GM21786 (cell line): Measurements from ENCODE around the gene TULP1.
"Not testable (repeated sequence)": the region's sequence is repeated elsewhere in the genome, so short reads cannot be mapped to it uniquely, and the experiment has no call there.

Experiments used
- ATAC-seq: cut with Tn5 transposase; IDR thresholded peaks from one replicate; pipeline ENCODE4 v1.9.1; 2021; ENCODE audit not compliant: unreplicated experiment

Gene TULP1

GRCh38 chr6:35512740-35513139, at the start of gene TULP1:
Gene TULP1, minus strand, starts transcription at chr6:35512896. Its CDS starts 38 bp downstream, at chr6:35512858.
- ATAC-seq, result no peak

DNA sequence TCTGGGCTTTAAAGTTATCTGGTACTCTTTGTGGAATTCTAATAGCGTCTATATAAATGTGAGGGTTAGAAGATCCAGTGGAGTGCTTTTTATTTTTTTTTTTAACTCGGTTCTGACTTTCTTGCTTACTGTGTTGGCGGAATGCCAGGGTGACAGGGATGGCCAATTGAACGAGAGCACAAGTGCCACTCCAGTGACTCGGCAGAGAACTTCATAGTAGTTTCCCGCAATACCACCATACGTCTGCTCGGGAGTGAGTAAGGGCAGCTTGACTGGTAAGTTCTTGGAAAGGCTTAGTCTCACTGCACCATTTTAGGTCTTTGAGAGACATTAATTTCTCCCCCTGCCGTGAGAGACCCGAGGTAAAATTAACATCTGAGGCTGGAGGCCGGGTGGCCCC, 49.4 kb upstream of the TULP1 start:
- no peak for ATAC-seq

DNA sequence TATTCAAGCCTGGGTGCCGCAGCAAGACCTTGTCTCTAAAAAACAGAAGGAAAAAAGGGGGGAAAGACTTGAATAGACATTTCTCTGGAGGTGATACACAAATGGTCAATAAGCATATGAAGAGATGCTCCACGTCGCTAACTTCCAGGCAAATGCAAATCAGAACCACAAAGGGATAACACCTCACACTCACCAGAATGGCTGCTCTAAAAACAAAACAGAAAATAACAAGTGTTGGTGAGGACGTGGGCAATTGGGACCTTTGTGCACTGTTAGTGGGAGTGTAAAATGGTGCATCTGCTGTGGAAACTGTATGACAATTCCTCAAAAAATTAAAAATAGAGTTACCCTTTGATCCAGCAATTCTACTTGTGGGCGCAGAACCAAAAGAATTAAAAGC, 48.4 kb upstream of the TULP1 start:
- ATAC-seq, result no peak

GRCh38 chr6:35558571-35558970, 45.9 kb upstream of the TULP1 start:
- no peak for ATAC-seq

- no peak for ATAC-seq
Measured at GRCh38 chr6:35557239-35557638, 44.5 kb upstream of the TULP1 start.

- no peak for ATAC-seq
Measured at GRCh38 chr6:35554811-35555210, 42.1 kb upstream of the TULP1 start.

DNA sequence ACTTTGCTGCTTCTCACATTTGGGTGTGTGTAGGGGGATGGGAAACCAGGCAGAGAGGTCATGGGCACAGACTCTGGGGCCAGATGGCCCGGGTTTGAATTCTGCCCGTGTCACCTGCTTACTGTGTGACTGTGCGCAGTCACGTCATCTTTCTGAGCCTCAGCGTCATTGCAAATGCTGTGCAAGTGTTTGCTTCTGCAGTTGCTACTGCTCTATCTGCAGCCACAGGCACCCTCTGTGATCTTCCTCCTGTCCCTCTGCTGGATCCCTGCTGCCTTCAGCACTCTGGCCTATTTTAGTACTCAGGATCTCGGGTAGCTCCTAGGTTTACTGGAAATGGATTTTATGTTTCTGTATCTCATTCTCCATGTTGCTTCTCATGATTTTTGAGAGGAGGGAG, 40.6 kb upstream of the TULP1 start:
- ATAC-seq, result no peak

DNA sequence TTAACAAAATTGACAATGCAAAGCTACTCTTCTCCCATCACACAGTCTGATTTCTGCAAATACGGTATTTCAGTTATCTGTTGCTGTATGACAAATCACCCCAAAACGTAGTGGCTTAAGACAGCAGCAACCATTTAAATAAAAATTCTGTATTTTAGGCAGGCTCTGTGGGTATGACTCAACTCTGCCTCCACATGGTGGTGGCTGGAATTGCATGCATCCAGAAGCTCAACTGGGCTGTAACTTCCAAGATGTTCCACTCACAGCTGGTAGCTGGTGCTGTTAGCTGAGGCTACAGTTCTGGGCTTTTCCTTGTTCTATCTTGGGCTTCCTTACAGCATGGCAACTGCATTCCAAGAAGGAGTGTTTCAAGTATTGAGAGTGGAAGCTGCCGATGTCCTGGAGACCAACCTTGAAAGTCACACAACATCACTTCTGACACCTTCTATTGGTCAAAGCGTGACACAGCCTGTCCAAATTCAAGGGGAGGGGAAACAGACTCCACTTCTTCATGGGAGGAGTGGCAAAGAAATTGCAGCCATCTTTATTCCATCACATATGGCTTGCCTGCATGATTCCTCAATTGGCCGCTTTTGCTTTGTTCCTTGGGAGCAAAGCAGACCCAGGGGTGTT, 39.7 kb upstream of the TULP1 start:
- no peak for ATAC-seq

GRCh38 chr6:35550437-35550836, 37.7 kb upstream of the TULP1 start:
- ATAC-seq, result no peak

DNA sequence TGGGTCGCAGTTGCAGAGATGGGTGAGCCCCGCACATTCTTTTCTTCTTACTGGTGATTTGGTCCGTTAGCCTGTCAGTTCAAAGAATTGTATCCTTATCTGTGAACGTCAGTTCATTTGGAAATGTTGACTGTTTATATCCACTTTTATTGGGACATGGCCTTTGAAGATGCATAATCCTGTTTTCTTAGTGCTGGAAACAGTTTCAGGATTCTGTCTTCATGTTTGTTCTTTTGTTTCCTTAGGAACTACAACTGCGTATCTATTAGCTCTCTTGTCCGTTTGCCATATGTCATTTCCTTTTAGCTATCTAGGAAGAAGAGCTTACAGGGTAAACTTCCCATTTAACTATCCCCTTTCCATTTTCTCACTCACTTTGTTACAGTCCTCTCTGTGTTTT, 35.0 kb upstream of the TULP1 start:
- ATAC-seq, result no peak

DNA sequence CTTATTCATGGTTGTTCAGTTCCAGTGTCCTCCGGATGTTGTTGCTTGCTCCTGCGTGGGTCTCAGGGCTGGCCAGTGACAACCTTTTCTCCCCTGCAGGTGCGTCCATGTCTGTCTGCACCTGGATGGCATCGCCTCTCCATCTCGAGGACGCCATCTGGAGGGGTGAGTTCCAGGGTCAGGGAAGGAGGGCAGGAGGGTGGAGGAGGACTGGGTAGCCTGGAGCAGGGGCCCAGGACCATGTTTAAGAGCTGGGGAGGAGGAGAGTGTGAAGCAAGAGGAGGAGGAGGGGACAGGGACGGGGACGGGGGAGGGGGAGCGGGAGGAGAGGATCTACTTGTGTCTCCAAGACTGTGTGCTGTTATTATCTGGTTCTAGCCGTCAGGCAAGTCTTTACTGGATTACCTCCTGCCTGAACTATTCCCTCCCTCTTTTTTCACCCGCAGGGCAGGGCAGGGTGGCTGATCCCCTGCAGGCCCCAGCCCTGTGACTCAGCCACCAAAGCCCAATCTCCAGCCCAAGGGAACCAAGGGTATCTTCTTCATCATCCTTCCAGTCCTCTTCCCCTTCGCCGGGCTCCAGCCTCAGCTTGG, 32.2 kb upstream of the TULP1 start:
- ATAC-seq, result no peak

DNA sequence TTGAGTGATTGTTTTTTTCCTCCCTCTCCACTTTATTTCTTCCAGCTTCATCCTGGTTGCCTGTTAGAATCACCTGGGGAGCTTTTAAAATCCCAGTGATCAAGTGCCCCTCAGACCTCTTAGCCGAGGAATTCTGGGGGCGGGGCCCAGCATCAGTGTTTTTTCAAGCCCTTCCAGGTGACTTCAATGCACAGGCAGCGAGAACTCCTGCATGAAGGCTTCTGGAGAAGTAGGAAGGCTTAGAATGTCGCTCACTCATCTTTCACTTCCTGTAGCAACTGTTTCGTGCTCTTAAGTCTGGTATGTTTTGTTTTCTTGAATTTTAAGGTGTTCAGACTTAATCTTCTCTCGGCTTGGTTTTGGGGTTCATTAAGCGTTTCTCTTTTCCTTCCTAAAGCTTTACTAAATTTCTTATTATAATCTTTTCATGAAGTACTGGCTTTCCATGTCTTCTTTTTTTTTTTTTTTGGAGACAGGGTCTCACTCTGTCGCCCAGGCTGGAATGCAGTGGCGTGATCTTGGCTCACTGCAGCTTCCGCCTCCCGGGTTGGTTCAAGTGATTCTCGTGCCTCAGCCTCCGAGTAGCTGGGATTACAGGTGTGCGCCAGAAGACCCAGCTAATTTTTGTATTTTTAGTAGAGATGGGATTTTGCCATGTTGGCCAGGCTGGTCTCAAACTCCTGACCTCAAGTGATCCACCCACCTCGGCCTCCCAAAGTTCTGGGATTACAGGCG, 30.9 kb upstream of the TULP1 start:
- no peak for ATAC-seq

DNA sequence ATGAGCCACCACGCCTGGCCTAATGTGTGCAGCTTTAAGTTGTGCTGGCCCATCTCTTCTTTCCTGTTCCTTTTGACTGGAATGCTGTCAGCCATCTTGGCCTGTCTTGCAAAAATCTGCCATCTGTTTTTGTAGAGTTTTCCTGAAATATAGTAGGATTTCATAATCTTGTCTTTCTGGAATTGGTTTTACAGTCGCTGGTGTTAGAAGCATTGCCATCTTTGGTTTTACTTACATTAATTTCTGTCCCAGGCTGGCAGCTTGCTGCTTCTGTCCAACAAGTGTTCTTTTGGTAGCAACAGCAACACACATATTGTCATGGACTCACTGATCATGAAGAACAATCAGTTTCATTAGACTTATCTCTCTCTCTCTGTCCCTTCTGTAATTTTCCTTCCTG, 29.1 kb upstream of the TULP1 start:
- no peak for ATAC-seq

DNA sequence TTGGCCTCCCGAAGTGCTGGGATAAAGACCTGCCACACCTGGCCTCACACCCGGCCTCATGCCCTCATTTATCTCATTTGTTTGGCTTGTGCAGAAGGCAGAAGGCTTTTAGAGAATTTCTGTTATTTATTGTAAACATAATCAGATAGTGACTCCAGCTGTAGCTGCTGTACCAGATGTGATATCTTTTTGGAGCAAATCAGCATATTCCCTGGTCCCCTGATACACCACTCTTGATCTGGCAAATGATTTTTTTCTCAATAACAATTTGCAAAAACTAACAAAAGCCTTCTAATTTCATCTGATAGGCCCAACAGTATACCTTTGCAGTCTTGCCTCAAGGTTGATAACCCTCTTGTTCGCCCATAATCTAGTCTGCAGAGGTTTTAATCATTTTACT, 26.5 kb upstream of the TULP1 start:
- no peak for ATAC-seq

- not testable (repeated sequence) for ATAC-seq
Measured at GRCh38 chr6:35535847-35536246, 23.2 kb upstream of the TULP1 start.

- no peak for ATAC-seq
Measured at GRCh38 chr6:35534407-35535170, 21.9 kb upstream of the TULP1 start.

DNA sequence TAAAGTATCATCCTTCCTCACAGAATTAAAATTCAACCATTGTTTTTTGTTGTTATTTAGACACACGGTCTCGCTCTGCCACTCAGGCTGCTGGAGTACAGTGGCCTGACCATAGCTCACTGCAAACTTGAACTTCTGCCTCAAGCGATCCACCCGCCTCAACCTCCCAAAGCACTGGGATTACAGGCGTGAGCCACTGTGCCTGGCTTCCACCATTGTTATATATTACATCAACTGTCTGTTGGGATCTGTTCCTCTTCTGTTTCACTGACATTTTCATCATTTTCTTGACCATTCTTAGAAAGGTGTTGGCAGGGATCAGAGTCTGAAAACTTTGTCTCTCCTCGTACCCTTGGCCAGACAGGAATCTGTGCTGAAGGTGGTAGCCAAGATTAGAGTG, 21.3 kb upstream of the TULP1 start:
- no peak for ATAC-seq

- no peak for ATAC-seq
Measured at GRCh38 chr6:35532126-35532525, 19.4 kb upstream of the TULP1 start.

DNA sequence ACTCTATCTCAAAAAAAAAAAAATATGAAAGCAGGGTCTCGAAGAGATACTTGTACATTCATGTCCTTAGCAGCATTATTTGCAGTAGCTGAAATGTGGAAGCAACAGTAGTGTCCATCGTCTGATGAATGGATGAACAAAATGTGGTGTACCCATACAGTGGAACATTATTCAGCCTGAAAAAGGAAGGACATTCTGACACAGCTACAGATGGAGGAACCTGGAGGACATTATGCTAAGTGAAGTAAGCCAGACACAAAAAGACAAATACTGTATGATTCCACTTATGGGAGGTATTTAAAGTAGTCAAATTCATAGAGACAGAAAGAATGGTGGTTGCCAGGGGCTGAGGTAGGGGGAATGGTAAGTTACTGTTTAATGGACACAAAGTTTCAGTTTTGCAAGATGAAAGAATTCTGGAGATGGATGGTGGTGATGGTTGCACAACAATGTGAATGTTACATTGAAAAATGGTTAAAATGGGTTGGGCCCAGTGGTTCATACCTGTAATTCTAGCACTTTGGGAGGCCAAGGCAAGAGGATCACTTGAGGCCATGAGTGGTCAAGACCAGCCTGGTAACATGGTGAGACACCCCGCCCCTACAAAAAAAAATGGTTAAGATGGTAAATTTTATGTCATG, 11.8 kb upstream of the TULP1 start:
- no peak for ATAC-seq

DNA sequence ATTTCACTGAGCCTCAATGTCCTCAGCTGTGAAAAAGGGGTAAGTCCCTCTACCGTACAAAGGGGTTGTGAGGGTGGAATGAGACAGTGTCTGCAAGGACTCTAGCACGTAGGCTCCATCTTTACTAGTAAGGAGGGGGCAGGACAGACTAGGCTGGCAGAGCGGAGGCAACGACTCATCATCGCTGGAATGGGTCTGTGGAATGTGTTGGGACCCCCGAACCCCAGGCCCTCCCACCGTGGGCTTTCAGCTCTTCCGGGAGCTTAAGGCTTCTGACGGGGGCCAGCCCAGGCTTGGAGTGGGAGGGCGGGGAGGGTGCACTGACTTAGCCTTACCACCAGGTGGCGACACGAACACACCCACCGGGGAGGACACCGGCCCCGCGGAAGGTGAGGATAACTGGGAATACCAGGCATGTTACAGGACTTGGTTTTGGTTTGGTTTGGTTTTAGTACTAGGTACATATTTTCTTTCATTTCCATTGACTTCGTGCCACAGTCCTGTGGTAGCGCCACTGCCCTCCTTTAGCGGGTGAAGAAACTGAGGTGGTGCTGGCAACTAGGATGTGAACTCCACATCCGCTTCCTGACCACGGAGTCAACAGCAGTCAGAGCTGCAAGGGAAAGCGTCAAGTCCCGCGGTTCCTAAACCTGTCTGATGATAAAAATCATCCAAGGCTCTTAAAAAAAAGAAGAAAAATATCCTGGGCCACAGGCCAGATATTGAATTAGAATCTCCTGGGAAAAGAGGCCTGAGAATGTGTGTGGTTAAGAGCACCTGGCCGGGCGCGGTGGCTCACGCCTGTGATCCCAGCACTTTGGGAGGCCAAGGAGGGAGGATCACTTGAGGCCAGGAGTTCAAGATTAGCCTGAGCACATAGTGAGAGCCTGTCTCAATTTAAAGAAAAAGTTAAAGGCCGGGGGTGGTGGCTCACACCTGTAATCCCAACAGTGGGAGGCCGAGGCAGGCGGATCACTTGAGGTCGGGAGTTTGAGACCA, 10.3 kb upstream of the TULP1 start:
- no peak for ATAC-seq
